HL-60 (cell line): ENCODE measurements around the gene PTPRC.

ENCODE experiments used
- CTCF ChIP-seq: IDR thresholded peaks from one replicate; pipeline ENCODE4 v1.5.1; 2011; ENCODE audit warnings: low read length, control low read depth, inconsistent platforms; ENCODE audit not compliant: insufficient read depth
- POLR2AphosphoS5 ChIP-seq: IDR thresholded peaks from 2 replicates; pipeline ENCODE4 v1.6.1; 2012; ENCODE audit warnings: low read depth

GRCh38 chr1:198641501-198641900 is 2.7 kb downstream of the PTPRC start:
- TF ChIP-seq CTCF (no peak), POLR2AphosphoS5 (no peak)
